Neural progenitor cell (in vitro differentiated cells): ENCODE measurements around the gene THSD4. TPM values are rescaled to one million over a fixed set of nuclear protein-coding genes. Genes with fewer than 3 reads are reported as not detected.

Experiments used
- DNase-seq: peaks from one replicate; pipeline ENCODE4 v3.0.0-alpha.2; 2016; ENCODE audit warnings: low spot score
- H2AFZ ChIP-seq: fragments of 200-600 bp; sonication (generic); replicated peaks from 2 replicates; pipeline ENCODE4 v1.6.1; 2016; ENCODE audit warnings: antibody characterized with exemption
- H3F3A ChIP-seq: fragments of 200-600 bp; sonication (generic); 2 replicates; pipeline ENCODE4 v1.6.1; 2016; ENCODE audit warnings: antibody characterized with exemption, low read depth
- H3K27ac ChIP-seq: fragments of 200-600 bp; sonication (generic); 2 replicates; pipeline ENCODE4 v1.5.1; 2016; ENCODE audit warnings: mild to moderate bottlenecking
- H3K27me3 ChIP-seq: fragments of 200-600 bp; sonication (generic); 2 replicates; pipeline ENCODE4 v1.6.1; 2016; ENCODE audit warnings: mild to moderate bottlenecking, moderate library complexity
- H3K36me3 ChIP-seq: fragments of 200-600 bp; sonication (generic); 2 replicates; pipeline ENCODE4 v1.5.1; 2016
- H3K4me1 ChIP-seq: fragments of 200-600 bp; sonication (generic); 2 replicates; pipeline ENCODE4 v1.6.1; 2016; ENCODE audit warnings: mixed run types
- H3K4me2 ChIP-seq: fragments of 200-600 bp; sonication (generic); 2 replicates; pipeline ENCODE4 v1.6.1; 2016
- H3K4me3 ChIP-seq: fragments of 200-600 bp; sonication (generic); 2 replicates; pipeline ENCODE4 v1.5.1; 2016
- H3K79me2 ChIP-seq: fragments of 200-600 bp; sonication (generic); 2 replicates; pipeline ENCODE4 v1.6.1; 2016; ENCODE audit warnings: low read depth
- H3K9ac ChIP-seq: fragments of 200-600 bp; sonication (generic); 2 replicates; pipeline ENCODE4 v1.6.1; 2016
- H3K9me3 ChIP-seq: fragments of 200-600 bp; sonication (generic); 2 replicates; pipeline ENCODE4 v1.5.1; 2016; ENCODE audit warnings: low read depth
- H4K20me1 ChIP-seq: fragments of 200-600 bp; sonication (generic); 2 replicates; pipeline ENCODE4 v1.6.1; 2016; ENCODE audit warnings: low read depth
- H3K27ac Mint-ChIP-seq: 3 replicates; pipeline ENCODE4 v1.8.0; 2021; ENCODE audit warnings: mixed read lengths
- H3K27me3 Mint-ChIP-seq: 2 replicates; pipeline ENCODE4 v1.8.0; 2022; ENCODE audit warnings: low read depth, mild to moderate bottlenecking, inconsistent platforms, moderate library complexity, mixed read lengths; ENCODE audit not compliant: insufficient read depth
- H3K36me3 Mint-ChIP-seq: 3 replicates; pipeline ENCODE4 v1.8.0; 2021; ENCODE audit warnings: mixed read lengths
- H3K4me1 Mint-ChIP-seq: 3 replicates; pipeline ENCODE4 v1.8.0; 2021; ENCODE audit warnings: mixed read lengths
- H3K4me3 Mint-ChIP-seq: 3 replicates; pipeline ENCODE4 v1.8.0; 2021; ENCODE audit warnings: mild to moderate bottlenecking, moderate library complexity, mixed read lengths
- H3K9me3 Mint-ChIP-seq: 3 replicates; pipeline ENCODE4 v1.8.0; 2020; ENCODE audit warnings: mixed read lengths
- EZH2 ChIP-seq: fragments of 200-600 bp; sonication (generic); IDR thresholded peaks from 2 replicates; pipeline ENCODE4 v1.6.1; 2017; ENCODE audit warnings: antibody characterized with exemption, mild to moderate bottlenecking, moderate library complexity
- EZH2phosphoT487 ChIP-seq: fragments of 200-600 bp; sonication (generic); IDR thresholded peaks from 2 replicates; pipeline ENCODE4 v1.6.1; 2017; ENCODE audit warnings: antibody characterized with exemption
- total RNA-seq: library from RNA; depleted of rRNA; stranded (reverse); fragments of >200 nt; gene quantifications from 2 replicates; pipeline ENCODE4 v1.2.3, GENCODE V29; 2015; ENCODE audit warnings: low replicate concordance
- TF ChIP-seq, protein P1 (sequence below): fragments of 200-600 bp; sonication (generic); IDR thresholded peaks from 2 replicates; pipeline ENCODE4 v1.5.1; 2017; ENCODE audit warnings: antibody characterized with exemption, mild to moderate bottlenecking

The THSD4 gene
- total RNA-seq, 1 donor from 2014 or later, result 2.4 TPM

DNA sequence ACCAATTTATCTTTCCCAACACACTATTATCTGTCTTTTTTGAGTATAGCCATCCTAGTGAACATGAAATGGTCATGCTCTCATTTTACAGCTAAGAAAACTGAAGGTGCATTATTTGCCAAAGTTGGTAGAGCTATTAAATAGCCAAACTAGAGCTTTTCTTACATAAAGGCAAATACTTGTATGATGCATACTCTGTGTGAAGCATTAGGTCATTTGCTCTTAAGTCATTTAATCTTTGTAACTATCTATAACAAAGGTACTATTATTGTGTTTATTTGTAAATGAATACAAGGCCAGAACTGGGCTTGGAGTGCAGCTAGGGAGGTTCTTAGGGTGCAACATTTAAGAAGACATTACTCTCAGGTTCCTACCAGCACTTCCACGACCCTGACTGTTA is 123.7 kb downstream of the THSD4 start:
- Histone ChIP-seq H3K4me3 (no peak overlapping the region), H3F3A (no peaks in the 10 kb centered on the region), H2AFZ (no peak overlapping the region), H3K4me2 (no peak overlapping the region), H3K9ac (no peak overlapping the region), H3K27ac (no peak overlapping the region), H3K9me3 (no peaks in the 10 kb centered on the region), H3K36me3 (no peaks in the 10 kb centered on the region), H3K27me3 (no peaks in the 10 kb centered on the region), H4K20me1 (no peaks in the 10 kb centered on the region), H3K4me1 (peaks cover 6% of the 10 kb centered on the region), H3K79me2 (no peaks in the 10 kb centered on the region)
- Mint-ChIP-seq H3K4me1 (peaks cover 6% of the 10 kb centered on the region), H3K9me3 (no peaks in the 10 kb centered on the region), H3K36me3 (no peaks in the 10 kb centered on the region), H3K27me3 (peaks cover 12% of the 10 kb centered on the region), H3K4me3 (no peak overlapping the region), H3K27ac (no peak overlapping the region)
- TF ChIP-seq EZH2phosphoT487 (no peak), EZH2 (no peak)
- TF ChIP-seq, protein P1, sequence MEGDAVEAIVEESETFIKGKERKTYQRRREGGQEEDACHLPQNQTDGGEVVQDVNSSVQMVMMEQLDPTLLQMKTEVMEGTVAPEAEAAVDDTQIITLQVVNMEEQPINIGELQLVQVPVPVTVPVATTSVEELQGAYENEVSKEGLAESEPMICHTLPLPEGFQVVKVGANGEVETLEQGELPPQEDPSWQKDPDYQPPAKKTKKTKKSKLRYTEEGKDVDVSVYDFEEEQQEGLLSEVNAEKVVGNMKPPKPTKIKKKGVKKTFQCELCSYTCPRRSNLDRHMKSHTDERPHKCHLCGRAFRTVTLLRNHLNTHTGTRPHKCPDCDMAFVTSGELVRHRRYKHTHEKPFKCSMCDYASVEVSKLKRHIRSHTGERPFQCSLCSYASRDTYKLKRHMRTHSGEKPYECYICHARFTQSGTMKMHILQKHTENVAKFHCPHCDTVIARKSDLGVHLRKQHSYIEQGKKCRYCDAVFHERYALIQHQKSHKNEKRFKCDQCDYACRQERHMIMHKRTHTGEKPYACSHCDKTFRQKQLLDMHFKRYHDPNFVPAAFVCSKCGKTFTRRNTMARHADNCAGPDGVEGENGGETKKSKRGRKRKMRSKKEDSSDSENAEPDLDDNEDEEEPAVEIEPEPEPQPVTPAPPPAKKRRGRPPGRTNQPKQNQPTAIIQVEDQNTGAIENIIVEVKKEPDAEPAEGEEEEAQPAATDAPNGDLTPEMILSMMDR, result no peak
- DNase-seq, result no peak

DNA sequence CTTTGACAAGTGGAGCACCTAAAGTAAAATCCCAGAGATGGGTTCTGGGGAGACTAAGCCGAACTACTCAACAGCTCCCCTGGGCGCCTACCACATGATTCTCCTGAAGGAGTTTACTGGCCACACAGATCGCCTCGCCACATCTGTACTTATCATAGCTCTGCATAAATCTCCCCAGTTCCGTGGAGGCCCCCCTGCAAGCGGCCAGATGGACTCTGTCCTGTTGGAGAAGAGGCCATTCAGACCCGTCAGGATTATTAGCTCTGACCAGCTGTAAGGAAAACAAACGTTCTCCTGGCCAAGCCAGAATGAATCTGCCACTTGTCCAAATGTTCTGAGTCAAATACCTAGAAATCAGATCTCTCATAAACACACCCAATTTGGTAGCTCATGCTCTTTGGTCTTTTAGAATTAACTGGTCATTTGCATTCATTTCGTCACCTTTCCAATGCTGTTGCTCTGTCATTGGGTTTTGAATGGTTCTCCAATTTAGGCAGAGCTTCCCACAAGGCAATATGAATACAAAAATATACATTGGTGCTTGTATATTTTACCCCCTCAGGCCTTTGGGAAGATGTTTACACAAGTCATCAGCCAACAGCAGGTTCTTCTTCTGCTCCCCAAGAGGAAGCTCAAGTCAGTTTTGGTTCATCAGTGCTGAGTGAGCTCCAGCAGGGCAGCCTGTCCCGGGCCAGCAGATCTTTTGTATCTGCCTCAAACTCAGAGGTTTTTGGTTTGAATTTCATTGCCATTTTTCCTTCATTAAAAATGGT is 124.5 kb downstream of the THSD4 start:
- Histone ChIP-seq H3K27me3 (no peaks in the 10 kb centered on the region), H3K9ac (no peak overlapping the region), H4K20me1 (no peaks in the 10 kb centered on the region), H3K4me2 (no peak overlapping the region), H3F3A (no peaks in the 10 kb centered on the region), H2AFZ (no peak overlapping the region), H3K9me3 (no peaks in the 10 kb centered on the region), H3K27ac (no peak overlapping the region), H3K79me2 (no peaks in the 10 kb centered on the region), H3K4me1 (peaks cover 6% of the 10 kb centered on the region), H3K36me3 (no peaks in the 10 kb centered on the region), H3K4me3 (no peak overlapping the region)
- H3K36me3 Mint-ChIP-seq, result no peaks in the 10 kb centered on the region
- H3K9me3 Mint-ChIP-seq, result no peaks in the 10 kb centered on the region
- peaks cover 6% of the 10 kb centered on the region for H3K4me1 Mint-ChIP-seq
- no peak for DNase-seq
- no peak overlapping the region for H3K27ac Mint-ChIP-seq
- peaks cover 8% of the 10 kb centered on the region for H3K27me3 Mint-ChIP-seq
- no peak overlapping the region for H3K4me3 Mint-ChIP-seq
- TF ChIP-seq EZH2, result no peak
- TF ChIP-seq EZH2phosphoT487, result no peak
- TF ChIP-seq, protein P1, result no peak

DNA sequence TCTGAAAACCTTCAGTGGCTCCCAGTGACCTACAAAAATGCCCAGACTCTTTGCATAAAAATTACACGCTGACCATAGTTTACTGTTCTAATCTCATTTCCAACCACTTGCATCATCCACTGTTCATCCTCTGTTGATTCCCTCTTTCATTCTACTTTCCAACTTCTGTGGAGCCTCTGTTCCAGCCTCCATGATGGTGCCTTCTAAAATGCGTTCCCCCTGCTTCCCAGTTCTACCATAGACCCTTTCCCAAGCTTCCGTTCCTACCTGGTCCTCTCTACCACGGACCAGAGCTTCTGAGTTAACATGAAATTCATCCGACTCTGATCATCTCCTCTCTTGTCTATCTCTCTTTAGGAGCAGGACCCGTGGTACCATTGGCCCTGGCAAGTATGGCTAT is 127.0 kb downstream of the THSD4 start:
- Histone ChIP-seq H3F3A (no peaks in the 10 kb centered on the region), H3K79me2 (no peaks in the 10 kb centered on the region), H2AFZ (no peak overlapping the region), H3K27ac (no peak overlapping the region), H3K27me3 (no peaks in the 10 kb centered on the region), H3K4me1 (no peaks in the 10 kb centered on the region), H3K9ac (no peak overlapping the region), H3K36me3 (no peaks in the 10 kb centered on the region), H3K4me3 (no peak overlapping the region), H3K4me2 (no peak overlapping the region), H3K9me3 (no peaks in the 10 kb centered on the region), H4K20me1 (no peaks in the 10 kb centered on the region)
- Mint-ChIP-seq H3K9me3 (no peaks in the 10 kb centered on the region), H3K36me3 (no peaks in the 10 kb centered on the region), H3K4me1 (no peaks in the 10 kb centered on the region), H3K27ac (no peak overlapping the region), H3K4me3 (no peak overlapping the region), H3K27me3 (peaks cover 2% of the 10 kb centered on the region)
- TF ChIP-seq EZH2phosphoT487 (no peak), EZH2 (no peak)
- TF ChIP-seq, protein P1, result no peak
- DNase-seq, result no peak
